Ramos (cell line): ENCODE measurements around the gene MLXIP.

Source experiments
- in situ Hi-C: fragments of 300-500 bp; cut with MboI; formaldehyde crosslinking; loops from one replicate; pipeline ENCODE4 v1.14.3; 2022; ENCODE audit warnings: low sequenced_read_pairs; ENCODE audit not compliant: unreplicated experiment

Gene MLXIP

DNA sequence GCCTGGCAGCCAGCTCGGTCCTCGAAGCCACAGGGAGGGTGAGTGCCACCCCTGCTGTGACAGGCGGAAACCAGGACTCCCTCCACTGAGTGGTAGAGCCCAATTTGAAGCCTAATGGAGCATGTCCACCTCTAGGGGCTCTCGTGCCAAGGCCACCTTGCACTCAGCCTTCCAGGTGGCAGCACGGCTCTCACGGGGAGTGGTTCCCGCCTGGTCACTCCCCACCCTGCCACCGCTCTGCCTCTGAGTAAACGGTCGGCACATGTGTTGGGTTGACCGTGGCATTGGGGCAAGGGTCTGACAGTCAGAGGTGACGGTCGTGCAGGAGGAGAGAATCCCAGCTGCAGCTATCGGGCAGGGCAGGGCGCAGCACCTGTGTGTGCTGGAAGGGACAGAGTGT, 60.7 kb downstream of the MLXIP start:
- in situ Hi-C loops, result no loop called here

DNA sequence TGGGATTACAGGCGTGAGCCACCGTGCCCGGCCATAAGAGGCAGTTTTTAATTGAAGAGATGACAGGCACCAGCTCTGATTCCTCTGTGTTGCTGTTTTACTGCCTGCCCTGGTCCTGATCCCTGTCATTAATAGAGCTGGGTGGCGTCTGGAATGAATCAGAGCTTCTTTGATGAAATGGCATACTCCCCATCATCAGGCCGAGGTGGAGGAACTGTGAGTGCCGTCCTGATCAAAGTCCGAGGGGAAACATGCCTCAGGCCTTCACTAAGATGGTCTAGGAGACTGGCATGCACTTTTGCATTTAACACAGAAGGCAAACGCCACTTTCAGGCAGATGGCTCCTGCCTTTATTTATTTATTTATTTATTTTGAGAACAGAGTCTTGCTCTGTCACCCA, 61.4 kb downstream of the MLXIP start:
- in situ Hi-C loops, result no loop called here

DNA sequence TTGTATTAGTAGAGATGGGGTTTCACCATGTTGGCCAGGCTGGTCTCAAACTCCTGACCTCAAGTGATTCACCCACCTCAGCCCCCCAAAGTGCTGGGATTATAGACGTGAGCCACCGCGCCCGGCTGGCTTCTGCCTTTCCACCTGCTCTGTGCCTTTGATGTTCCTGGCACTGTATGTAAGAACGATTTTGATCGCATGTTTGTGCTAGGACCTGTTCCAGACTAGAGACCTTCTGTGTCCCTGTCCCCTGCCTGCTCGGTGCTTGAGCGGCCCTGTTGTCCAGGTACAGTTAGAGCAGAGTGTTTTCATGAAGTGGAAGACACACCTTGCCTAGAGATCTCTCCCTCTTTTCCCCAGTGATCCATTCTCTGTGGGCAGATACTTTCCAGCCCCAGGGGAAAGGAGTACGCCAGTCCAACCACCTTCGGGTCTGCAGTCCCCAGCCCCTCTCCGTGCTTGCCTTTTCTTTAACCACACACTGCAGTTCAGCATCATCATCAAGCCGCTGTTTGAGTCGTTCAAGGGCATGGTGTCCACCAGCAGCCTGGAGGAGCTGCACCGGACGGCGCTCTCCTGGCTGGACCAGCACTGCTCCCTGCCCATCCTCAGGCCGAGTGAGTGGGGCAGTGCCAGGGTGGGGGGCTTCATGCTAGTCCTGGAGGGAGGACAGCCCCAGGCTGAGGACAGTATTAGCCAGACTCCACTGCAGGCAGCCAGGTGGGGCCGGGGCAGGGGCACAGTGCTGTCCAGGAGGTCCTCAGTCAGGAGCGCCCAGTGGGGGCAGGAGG, 62.1 kb downstream of the MLXIP start:
- in situ Hi-C loops, result no loop called here

DNA sequence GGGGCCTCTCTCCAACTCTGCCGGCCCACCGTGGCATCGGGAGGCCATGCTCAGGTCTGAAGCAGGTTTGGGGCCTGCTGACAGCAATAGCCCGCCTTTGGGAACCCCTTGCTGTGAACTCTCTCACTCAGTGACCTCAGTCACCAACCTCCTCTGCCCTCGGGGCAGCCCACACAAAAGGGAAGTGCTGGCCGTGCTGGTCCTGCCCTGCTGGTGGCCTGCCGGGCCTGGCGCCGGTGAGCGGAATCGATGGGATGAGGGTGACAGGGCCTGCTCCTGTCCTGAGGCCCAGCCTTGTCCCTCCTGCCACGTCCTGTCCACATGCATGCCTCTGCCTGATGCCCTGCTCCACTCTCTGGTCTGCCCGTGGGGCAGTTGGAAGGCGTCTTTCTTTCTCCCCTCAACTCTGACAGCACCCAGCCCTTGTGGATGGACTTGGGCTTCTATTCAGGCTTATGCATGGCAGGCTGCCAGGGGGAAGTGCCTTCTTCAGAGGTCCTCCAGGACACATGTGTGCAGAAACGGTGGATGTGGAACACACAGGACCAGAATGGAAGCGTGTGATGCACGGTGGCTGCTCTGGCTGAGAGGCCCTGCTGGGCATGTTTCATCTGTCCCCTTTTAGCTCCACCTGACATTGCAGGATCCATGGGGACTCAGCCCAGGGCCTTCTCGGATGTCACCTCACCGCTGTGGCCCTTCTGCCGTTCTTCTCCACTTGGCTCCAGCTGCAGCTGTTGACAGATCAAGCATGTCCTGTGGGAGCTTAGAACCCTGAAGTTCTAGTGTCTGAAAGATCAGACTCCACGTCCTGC, 63.6 kb downstream of the MLXIP start:
- in situ Hi-C loops, result no loop called here

DNA sequence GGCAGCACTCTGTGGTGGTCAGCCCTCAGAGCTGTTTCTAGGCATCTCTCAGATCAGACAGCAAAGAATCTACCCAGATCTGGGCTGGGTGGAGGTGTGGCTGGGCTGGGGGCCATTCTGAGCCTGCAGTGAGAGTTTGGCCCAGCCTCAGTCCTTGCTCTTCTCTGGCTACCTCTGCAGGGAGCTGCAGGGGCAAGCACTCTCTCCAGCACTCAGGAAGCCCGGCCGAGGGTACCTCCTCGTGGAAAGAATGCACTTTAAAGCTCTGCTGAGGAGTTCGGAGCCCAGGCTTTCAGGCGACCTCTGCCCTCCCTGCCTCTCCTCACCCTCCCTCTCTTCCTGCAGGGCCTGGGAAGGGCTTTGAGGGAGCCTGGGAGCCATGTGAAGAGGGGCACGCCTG, 64.3 kb downstream of the MLXIP start:
- in situ Hi-C loops, result no loop called here

DNA sequence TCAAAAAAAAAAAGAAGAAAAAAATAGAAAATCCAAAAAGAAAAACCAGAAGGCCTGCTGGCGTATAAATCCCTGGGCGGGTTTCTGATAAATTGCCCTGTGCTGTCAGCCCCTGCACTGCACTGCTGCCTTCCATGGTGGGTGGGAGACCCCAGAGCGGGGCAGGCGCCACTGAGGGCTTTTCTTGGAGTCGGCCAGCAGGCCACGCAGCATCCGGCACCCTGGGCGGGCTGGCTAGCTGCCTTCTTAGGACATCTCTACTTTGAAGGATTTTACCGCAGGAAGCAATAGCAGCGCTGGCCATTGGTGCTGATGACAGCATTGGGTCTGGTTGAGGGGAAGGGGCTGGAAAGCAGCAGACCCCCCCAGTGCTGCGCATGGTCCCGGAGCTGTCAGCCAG, 66.3 kb downstream of the MLXIP start:
- in situ Hi-C loops, result no loop called here

DNA sequence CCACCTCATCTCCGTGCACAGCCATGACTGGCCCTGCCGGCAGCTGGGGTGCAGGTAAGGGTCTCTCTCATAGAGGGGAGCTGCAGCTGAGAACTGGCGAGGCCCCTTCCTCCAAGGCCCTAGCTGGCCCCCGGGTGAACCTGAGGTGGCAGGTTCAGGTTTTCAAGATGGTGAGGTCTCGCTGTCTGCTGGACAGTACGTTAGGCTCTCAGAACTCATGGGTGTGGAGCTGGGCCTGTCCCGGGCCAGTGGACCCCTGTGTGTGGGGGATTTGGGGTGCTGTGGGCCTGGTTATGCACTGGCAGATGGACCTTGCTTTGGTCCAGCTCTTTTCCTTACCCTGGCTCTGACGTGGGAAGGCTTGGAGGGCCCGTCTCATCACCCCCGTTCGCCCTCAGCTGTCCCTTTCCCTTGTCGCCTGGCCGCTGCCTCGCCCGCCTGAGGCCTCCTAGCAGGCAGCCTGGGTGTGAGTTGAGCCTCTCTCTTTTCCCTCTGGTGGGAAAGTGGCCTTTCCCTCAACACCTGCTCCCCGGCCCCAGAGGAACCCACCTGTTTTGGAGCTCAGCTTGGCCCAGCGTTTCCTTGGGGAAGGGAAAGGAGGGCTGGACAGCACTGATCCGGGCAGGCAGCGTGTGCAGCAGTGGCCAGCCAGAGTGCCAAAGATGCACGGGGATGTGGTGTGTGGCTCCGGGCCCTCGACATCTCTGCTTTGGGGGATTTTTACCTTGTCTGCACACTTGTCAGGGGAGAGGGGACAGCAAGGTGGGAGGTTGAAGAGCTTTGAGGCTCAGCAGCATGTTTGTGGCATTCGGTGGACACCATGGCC, 67.2 kb downstream of the MLXIP start:
- in situ Hi-C loops, result no loop called here

DNA sequence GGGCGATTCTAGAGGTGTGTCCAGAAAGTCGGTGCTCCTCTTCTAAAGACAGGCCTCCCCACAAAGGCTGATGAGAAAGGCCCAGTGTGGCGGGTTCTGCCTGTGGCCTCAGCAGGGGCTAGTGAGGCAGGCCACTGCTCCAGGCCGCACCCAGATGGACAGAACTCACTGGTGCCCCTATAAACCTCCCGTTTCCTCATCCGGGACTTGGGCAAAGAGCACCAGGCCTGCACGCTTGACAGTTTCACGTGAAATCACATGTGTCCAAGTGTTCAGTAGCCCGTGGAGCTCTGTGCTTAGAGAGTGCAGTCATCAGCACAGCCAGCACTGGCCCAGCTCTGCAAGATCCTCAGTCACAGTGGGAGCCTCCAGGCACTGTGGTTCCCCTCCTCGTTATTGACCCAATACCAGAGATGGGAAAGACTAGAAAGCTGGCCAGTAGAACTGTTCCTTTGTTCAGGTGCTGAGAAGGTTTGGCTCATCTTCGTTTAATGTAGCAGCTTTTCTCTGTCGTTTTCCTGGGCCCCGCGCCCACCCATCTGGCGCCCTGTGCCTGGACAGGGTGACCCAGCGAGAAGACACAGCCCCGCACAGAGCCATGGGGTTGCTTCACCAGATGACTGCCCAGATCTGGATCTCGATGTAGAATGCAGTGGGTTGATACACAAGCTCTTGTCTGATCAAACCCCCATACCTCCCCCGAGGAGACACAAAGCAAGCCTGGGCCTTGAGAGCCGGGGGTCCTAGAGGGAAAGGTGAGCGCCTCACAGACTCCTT, 69.1 kb downstream of the MLXIP start:
- in situ Hi-C loops, result no loop called here

DNA sequence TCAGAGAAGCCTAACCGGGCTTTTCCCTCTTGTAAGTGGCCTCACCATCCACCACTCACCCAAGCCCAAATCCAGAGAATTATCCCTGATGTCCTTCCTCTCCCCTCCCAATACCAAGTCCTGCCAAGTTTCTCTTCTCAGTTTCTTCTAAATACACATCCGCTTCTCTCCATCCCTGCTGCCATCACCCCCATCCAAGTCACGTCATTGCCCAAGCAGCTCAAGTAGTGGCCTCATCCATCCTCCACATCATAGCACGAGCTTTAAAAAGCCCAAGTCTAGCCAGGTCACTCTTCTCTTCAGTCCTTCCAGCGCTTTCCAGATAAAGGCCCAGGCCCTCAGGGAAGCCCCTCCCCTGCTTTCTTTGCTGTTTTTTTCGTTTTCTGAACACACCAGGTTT, 70.1 kb downstream of the MLXIP start:
- in situ Hi-C loops, result no loop called here

DNA sequence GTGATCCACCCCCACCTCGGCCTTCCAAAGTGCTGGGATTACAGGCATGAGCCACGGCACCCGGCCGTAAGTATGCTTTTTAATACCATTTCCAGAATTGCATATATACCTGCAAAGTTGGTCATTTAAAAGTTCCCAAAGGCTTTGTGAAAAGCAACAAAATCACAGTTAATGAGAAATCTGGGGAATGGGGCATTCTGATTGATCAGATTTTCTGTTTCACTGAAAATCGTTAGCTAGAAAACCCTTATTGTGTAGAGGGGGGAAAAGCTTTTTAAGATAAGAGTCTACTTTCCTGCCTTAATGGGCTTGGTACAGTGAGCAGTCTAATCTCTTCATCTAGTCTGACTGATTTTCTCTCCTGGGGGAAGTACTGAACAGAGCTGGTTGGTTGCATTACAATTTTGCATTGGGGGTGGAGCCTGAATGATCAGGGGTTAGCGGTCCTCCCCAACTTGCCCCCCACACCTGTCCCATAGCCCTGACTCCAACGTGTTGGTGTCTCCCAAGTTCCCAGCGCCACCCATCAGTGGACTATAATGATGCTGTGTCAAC, 71.6 kb downstream of the MLXIP start:
- in situ Hi-C loops, result no loop called here

DNA sequence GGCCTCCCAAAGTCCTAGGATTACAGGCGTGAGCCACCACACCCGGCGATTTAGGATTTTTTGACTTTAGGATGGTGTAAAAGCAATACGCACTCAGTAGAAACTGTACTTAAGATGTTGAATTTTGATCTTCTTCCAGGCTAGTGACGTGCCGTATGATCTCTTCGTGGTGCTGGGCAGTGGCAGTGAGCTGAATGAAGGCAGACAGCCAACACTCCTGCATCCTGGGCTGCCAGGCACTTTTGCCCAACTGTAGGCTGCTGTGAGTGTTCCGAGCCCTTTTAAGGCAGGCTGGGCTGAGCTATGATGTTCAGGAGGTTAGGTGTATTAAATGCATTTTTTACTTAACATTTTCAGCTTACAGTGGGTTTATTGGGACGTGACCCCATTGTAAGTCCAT, 74.2 kb downstream of the MLXIP start:
- in situ Hi-C loops, result no loop called here

DNA sequence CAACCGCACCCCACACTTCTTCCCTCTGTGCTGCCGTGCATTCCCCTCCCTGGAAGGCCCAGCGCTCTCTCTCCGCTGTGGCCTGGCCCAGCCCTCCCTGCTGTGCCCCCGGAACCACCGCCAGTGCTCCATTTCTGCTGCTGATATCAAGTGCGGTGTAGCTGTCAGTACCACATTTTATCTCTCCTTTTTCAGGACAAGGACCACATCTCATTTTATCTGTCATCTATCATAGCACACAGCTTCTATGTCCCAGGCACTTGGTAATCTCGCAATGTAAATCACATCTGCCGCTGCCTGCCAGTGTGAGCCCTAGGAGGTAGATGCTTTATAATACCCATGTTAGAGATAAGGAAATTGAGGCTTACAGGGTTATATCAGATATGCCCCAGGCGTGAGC, 77.1 kb downstream of the MLXIP start:
- in situ Hi-C loops, result no loop called here

DNA sequence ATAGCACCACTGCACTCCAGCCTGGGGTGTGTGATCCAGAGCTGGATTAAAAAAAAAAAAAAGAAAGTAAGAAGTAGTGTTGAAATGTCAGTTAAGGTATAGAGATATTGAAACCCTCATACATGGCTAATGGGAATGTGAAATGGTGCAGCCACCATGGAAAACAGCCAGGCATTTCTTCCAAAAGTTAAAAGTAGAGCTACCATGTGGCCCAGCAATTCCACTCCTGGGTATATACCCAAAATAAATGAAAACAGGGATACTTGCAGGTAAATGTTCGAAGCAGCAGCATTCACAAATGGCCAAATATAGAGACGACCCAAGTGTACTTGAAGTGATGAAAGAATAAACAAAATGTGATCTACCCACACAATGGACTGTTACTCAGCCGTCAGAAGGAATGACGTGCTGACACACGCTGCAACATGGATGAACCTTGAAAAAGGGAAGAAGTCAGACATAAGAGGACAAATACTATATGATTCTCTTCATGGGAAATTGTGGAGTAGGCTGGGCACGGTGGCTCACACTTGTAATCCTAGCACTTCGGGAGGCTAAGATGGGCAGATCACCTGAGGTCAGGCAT, 80.2 kb downstream of the MLXIP start:
- in situ Hi-C loops, result no loop called here

DNA sequence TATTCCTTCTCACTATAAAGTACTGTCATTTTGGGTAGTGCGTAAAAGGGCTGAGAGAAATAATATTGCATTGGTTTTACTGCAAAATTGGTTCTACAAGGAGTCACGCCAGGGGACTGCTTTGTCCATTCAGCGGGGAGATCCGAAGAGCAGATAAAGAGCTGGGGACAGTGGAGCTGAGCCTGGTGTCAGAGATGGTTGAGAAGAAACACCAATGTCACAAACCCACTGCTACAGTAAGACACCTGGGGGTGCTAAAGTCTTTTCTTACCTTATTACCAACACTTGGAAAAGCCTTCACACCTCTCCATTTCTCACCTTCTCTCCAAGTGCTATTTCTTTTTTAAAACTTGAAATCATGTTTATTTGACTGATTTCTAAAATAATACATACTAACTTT, 81.3 kb downstream of the MLXIP start:
- in situ Hi-C loops, result no loop called here

DNA sequence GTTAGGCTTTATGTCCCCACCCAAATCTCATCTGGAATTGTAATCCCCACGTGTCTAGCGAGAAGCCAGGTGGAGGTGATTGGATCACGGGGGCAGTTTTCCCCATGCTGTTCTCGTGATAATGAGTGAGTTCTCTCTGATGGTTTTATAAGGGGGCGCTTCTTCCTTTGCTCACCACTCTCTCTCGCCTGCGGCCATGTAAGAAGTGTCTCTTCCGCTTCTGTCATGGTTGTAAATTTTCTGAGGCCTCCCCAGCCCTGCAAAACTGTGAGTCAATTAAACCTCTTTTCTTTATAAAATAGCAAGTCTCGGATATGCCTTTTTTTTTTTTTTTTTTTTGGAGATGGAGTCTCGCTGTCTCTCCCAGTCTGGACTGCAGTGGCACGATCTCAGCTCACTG, 82.2 kb downstream of the MLXIP start:
- in situ Hi-C loops, result no loop called here

DNA sequence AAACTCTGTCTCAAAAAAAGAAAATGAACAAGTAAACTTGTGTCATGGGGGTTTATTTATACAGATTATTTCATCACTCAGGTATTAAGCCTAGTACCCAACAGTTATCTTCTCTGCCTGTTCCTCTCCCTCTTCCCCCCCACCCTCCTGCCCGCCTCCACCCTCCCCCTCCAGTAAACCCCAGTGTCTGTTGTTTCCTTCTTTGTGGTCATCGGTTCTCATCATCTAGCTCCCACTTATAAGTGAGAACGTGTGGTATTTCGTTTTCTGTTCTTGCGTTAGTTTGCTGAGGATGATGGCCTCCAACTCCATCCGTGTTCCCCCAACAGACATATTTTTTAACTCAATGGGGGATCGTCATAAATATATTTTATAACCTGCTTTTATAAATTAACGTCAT, 83.1 kb downstream of the MLXIP start:
- in situ Hi-C loops, result no loop called here

DNA sequence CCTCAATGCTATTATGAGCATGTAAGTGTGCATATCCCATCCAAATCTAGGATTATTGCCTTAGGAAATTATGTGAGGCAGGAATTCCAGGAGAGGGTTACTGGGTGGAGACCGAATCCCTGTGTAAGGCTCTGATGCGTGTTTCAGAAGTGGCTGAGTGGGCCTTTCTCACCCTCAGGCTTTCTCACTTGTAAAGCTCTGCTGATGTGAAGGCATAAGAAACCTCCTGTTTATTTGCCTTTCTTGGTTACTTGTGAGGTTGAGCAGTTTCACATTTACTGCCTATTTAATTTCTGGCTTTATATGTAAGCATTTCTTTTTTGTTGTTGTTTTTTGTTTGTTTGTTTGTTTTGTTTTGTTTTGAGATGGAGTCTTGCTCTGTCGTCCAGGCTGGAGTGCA, 84.4 kb downstream of the MLXIP start:
- in situ Hi-C loops, result no loop called here

DNA sequence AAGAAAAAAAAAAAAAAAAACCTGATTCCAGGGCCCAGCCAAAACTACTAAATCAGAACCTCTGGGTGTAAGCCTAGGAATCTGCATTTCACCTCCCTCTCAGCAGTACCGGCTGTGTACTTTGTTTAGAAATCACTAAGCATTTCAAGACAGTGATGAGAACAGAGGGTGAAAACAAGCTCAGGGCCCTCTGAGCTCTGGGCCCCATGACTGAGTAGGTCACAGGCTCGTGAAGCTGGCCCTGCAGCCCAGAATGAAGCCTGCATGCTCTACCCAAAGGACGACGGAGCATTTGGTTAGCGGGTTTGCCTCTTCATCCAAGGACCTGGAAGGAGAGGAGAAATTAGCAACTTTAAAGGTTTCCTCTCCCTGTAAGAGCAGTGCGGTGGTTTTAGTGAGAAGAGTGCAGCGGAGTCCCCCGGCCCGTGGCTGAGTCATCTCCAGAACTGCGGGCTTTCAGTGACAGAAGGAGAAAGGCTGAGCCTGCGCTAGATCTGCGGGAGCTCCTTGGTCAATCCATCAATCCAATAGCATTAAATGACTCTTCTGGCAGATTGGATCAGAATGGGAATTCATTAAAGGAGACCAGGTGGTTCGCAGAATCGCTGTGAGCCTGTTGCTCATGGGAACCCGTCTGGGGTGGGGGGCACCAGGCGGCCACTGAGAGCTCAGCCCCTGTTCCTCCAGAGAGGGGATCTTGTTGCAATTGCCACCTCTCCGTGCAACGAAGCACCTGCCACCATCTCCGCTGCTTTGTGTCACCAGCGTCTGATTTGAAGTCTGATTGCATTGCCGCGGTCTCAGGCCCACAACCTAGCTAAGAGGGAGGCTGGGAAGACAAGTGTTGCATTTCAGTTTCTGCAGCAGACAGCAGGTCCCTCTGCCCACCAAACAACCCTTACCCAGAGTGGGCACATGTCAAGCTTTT, 88.1 kb downstream of the MLXIP start:
- in situ Hi-C loops, result no loop called here
